ENCODE results near the gene EPN1.

EPN1 gene

DNA sequence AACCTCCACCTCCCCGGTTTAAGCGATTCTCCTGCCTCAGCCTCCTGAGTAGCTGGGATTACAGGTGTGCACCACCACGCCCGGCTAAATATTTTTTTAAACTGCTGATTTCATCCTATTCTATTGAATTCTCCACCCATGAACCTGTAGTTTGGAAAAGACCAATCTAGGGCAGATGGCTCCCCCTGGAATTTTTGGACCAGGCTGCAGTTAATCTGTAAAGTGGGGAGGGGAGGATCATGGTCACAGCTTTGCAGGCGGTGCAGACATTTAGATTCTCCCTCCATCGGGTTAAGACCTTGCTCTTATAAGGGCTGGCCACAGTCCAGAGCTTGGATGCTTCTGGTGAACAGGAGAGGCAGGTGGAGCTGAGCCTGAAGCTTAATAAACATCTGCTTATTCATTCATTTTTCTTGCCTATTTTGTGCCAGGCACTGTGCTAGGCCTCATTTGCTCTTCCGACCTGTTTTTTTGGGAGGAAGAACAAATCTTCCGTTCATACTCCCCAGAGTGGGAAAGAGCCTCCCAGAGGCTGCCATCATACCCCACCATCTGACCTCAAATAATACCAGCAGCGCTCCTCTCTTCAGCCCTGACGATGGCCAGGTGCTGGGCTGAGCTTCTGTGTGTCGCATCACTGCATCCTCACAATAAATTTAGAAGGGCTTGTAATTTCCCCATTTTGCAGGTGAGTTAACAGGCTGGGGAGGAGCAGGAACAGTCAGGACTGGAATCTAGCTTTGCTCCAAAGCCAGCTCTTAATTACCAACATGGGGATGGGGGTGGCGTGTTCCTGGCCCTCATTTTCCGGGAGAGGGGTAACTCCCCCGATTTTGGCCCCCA lies 27.9 kb upstream of the EPN1 start:
- DNase-seq (ENCODE audit: low read depth), result no peak

DNA sequence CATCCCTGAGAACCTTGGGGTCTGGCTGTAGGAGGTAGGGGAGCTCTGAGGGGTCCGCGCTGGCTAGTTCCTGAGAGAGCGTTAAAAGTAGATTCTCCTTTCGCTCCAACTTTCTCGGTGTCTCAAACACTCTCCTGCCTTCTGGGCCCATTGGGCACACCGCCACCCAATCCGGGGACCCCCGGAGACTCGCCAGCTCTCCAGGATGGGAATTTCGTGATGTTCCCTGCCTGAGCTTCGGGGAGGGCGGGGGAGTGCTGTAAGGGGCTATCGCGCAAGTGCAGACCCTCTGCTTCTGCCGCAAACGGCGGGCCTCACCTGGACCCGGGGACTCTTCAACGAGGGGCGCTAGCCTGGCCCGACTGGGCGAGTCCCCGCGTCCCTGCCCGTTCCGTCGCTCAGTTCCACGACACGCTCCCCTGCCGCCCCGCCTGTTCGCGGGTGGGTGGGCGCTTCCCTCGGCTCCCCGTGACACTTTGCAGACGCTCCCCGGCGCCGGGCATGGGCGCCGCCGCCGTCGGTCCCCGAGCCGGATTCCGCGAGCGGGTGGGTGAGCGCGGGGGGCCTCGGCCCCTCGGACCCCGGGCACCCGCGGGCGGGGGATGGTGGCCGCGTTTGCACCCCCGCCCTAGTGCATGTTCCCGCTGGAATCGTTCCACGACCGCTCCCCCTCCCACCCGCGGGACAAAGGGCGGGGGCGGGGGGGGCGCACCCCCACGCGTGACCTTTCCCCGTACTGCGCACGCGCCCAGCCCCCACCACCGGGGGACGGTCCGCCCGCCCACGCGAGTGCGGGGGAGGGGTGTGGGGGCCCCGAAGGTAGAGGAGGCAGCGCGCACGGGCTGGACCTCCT lies 27.1 kb upstream of the EPN1 start, which contains the start of gene CCDC106:
CCDC106 (plus strand) TSS at position 481 of the 853 bp plus-strand sequence. CDS start 835 bp downstream, outside the sequence.
- peak; percentile 79 for DNase-seq (ENCODE audit: low read depth)

GRCh38 chr19:55648585-55649267 lies 26.3 kb upstream of the EPN1 start:
- no peak for DNase-seq (ENCODE audit: low read depth)

DNA sequence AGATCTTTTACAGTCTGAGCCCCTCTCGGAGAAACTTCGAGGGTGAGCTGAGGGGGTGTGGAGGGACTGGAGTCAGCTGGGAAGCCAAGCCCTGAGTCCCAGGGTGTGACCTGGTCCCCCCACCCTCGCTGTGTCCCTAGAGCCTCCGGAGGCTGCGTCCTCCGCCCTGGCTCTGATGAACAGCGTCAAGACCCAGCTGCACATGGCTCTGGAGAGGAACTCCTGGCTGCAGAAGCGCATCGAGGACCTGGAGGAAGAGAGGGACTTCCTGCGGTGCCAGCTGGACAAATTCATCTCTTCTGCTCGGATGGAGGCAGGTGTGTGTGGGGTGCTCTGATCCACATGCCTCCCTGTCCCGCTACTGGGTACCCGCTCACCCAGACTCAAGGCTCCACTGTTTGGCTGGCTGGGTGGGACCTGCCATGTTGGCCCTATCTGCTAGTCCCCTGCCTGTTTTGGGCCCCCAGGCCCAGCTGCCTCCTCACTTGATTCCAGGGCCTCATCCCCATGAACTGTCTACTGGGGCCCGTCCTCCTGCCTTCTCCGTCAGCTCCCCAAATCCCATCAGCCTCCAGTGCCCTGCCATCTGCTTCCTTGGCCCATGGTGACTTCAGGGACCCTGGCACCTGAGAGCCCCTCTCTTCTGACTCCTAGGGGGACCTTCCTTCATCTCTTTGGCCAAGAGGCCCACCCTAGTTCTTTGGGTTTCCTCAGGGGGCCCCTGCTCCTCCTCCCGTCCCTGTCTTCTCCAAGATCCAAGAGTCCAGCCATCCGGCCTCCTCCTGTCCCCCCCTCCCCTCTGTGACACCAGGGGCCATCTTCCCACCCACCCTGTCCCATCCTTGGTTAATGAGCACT lies 25.5 kb upstream of the EPN1 start:
- no peak for DNase-seq (ENCODE audit: low read depth)

GRCh38 chr19:55650126-55650557 lies 24.9 kb upstream of the EPN1 start:
- no peak for DNase-seq (ENCODE audit: low read depth)

DNA sequence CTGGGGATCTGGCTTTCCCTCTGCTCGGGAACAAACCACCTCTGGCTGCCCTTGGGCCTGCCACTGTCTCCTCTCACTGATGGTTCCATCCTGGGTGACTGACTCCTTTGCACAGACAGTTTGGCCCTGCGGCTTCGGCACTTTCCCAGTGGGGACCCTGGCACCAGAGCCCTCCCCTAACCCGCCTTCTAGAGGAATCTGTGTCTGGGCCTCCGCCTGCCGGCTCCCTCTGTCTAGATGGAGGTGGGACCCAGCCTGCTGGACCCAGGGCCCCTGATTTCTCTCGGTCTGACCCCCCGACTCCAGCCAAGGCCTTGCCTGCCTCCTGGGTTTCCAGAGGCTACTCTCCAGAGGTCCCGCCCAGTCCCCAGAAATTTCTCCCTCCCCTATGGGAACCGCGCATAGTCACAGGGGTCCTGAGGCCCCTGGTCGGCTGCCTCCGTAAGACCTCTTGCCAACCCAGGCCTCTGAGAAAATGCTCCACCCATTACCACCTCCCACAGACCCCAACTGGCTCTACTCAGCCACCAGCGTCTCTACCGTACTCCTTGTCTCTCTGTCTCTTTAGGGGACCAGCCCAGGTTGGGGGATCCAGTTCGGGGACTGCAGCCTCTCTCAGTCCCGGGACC lies 24.3 kb upstream of the EPN1 start:
- DNase-seq (ENCODE audit: low read depth), result no peak

DNA sequence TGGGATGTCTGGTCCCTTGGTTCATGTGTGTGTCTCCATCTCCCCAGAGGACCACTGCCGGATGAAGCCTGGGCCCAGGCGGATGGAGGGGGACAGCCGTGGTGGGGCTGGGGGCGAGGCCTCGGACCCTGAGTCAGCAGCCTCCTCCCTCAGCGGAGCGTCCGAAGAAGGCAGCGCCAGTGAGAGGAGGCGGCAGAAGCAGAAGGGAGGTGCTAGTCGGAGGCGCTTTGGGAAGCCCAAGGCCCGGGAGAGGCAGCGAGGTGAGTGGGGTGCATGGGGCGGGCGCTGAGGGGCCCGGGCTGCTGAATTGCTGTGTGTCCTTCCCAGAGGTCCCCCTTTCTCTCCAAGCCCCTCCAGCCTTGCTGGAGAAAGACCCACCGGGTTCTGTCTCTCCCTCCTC lies 23.8 kb upstream of the EPN1 start:
- no peak for DNase-seq (ENCODE audit: low read depth)

- DNase-seq (ENCODE audit: low read depth), result no peak
Observed at GRCh38 chr19:55652311-55653128, 22.5 kb upstream of the EPN1 start.

DNA sequence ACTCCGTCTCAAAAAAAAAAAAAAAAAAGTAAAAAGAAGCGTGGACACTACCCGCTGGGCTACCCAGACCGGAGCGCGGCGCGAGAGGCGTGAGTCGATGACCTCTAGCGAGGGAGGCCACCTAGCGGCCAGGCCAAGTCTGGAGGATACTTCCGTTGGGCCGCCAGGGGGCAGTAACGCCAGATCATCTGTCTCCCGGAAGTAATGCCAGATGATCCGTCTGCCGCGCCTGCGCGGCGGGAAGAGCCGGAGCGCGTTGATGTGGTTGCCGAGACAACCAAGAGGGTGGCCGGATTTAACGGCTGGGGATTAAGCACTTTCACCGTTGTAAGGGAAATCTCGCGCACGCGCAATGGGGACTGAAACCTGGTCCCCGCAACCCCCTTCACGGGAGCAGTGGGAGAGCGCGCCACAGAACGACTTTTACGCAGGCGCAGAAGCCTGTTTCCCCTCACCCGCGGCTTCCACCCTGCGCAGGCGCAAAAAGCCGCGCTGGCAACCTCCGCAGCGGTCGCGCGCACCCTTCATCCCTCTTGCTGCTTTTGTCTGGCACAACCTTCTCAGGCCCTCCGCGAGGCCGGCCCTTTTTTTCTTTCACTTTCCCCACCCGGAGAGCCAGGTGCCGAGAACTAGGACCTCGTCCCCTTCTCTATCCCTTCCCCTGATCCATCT lies 21.2 kb upstream of the EPN1 start:
- peak; percentile 98 for DNase-seq (ENCODE audit: low read depth)

GRCh38 chr19:55654323-55654867 lies 20.6 kb upstream of the EPN1 start:
- peak; percentile 98 for DNase-seq (ENCODE audit: low read depth)

- DNase-seq (ENCODE audit: low read depth), result peak; percentile 89
Observed at GRCh38 chr19:55654868-55655647, 20.0 kb upstream of the EPN1 start, which contains the start of gene U2AF2. U2AF2 (plus strand) TSS chr19:55655035; CDS start chr19:55655105, 70 bp downstream.

- no peak for DNase-seq (ENCODE audit: low read depth)
Observed at GRCh38 chr19:55655648-55656040, 19.4 kb upstream of the EPN1 start.

DNA sequence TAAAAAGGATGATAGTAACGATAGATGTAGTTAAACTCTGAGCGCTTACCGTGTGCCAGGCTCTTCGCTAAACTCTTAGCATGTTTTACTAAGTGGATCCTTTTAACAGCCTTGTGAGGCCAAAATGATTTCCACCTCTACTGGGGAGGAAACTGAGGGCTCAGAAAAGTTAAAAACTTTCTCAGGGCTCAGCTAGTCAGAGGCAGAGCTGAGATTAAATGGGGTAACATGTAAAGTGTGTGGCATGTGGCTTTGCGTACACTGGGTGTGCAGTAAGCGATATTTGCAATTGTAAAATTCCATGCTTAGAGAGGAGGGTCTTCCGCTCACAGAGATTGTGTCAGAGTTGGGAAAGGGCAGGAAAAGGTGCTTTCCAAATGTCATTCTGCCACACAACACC lies 18.5 kb upstream of the EPN1 start:
- DNase-seq (ENCODE audit: low read depth), result no peak

DNA sequence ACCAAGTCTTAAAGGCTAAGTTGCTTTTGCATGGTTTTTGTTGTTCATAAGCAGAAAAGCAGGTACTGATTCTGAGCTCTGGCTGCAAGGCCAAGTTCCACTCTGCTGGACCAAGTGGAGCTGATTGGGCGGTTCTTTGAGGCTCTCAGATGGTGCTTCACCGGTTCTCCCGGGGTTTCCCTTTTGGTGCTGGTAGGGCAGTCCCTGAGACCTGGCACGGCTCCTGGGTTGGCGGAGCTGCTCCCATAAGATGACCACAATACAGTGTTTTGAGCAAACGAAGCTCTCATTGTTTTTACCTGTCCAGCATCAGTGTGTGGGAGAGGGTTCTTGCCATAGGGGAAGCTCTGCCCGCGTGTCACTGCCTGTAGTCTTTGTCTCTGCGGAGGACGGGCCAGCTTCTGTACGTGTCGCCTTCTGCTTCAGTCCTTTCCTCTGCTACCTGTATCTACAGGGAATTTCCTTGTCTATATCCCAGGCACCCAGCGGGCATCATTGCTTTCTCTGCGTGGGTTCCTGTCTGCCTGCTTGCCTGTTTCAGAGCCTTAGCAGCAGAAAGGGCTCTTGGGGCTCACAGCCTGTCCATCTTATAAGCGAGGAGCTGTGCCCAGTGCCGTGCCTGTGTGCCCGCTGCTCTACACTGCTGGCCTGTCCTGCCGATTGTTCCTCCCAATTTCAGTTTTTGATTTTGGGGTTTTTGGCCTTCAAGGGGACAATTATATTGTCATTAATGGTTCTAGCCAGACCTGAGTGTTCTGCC lies 17.9 kb upstream of the EPN1 start:
- DNase-seq (ENCODE audit: low read depth), result no peak

GRCh38 chr19:55658846-55659459 lies 16.1 kb upstream of the EPN1 start:
- DNase-seq (ENCODE audit: low read depth), result no peak

DNA sequence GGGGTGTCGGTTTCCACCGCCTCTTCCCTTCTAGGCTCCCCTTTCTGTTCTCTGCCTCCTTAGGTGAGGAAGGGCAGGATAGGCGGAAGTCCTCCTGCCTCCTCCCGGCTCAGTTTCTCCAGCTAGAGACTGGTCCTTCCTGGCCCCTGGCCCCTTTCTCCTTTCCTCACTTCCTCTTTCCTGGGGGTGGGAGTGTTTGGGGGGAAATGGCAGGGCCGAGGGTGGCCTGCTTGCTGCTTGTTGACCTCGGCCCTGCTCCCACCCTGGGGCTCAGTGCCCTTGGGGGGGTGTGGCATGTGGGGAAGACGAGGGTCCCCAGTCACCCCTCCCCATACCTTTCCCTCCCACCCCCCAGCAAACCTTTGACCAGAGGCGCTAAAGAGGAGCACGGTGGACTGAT lies 15.2 kb upstream of the EPN1 start:
- no peak for DNase-seq (ENCODE audit: low read depth)

DNA sequence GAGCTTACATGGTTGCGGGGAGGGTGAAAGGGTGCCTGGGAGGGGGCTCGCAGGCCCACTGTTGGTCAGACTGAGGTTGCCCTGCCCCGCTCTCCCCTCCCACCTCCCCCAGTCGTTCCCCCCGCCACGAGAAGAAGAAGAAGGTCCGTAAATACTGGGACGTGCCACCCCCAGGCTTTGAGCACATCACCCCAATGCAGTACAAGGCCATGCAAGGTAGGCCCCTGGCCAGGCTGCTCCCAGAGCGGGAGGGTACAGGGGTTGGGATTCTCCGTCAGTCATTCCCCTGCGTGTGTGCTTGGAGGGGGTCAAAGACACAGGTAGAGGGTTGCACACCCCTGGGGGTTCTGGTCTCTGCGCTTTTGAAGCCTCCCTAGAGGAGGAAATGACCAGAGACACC lies 14.6 kb upstream of the EPN1 start:
- DNase-seq (ENCODE audit: low read depth), result no peak
